Tibial nerve (tissue), 4 donors: ENCODE results near the gene PTGES3.

Source experiments
- EP300 ChIP-seq, 2 donors: sonication (generic); formaldehyde crosslinking; IDR thresholded peaks; one replicate each; pipeline ENCODE4 v1.6.1; 2017; ENCODE audit warnings: antibody characterized with exemption in 2 of 2, mild to moderate bottlenecking in 1 of 2
- TF ChIP-seq, protein P1 (sequence below), 5 experiments: fragments of 200-600 bp in 3 of 5; fragments of 450-650 bp in 2 of 5; sonication (generic) in 3 of 5; IDR thresholded peaks; one replicate each; pipeline ENCODE4 v1.5.1; 2016 to 2019; ENCODE audit warnings: antibody characterized with exemption in 5 of 5, mild to moderate bottlenecking in 3 of 5, moderate library complexity in 2 of 5

DNA sequence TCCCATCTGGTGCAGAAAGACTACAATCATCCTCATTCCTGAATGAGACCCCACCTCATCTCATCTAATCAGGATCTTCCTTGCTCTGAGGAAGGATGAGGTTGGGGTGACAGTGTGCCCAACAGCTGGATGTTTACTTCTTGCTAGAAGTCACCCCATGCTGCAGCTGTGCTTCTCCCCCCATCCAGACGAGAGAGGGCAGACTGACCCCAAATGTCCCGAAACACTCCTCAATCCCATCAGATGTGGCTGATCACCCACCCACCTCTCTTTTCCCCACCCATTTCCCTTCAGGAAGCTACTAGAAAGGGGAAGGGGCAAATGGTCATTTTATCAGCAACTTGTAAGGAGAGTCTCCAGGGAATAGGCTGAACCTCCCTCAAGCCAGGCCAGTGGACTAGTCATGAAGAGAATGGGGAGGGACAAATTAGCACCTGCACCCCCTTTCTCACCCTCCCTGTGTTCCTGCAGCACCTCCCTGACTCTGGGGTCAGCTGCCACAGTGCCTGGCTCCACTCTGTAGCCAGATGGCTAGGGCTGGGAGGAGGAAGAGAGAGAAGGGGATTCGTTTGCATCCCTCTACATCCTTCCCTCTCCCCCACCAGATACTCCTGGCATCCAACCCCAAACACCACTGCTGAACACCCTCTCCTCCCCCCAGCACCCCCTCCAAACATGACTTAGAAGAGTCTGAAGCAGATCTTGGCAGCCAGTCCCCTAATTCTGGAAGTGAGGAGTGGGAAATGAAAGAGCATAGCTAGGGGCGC, 55.2 kb downstream of the PTGES3 start:
- TF ChIP-seq, protein P1, sequence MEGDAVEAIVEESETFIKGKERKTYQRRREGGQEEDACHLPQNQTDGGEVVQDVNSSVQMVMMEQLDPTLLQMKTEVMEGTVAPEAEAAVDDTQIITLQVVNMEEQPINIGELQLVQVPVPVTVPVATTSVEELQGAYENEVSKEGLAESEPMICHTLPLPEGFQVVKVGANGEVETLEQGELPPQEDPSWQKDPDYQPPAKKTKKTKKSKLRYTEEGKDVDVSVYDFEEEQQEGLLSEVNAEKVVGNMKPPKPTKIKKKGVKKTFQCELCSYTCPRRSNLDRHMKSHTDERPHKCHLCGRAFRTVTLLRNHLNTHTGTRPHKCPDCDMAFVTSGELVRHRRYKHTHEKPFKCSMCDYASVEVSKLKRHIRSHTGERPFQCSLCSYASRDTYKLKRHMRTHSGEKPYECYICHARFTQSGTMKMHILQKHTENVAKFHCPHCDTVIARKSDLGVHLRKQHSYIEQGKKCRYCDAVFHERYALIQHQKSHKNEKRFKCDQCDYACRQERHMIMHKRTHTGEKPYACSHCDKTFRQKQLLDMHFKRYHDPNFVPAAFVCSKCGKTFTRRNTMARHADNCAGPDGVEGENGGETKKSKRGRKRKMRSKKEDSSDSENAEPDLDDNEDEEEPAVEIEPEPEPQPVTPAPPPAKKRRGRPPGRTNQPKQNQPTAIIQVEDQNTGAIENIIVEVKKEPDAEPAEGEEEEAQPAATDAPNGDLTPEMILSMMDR (IDR thresholded peaks at IDR 0.05) = no peak
- no peak for TF ChIP-seq EP300 (IDR thresholded peaks at IDR 0.05)
